ENCODE measurements around the gene KIF1B. TPM values are rescaled to one million over a fixed set of nuclear protein-coding genes. Genes with fewer than 3 reads are reported as not detected.
A peak's percentile ranks its signal among the peaks of the same experiment; 100 is the strongest.

KIF1B gene
- total RNA-seq, 6 donors from 2014 or later, result 29.4 to 67.1 (median 42.0) TPM

DNA sequence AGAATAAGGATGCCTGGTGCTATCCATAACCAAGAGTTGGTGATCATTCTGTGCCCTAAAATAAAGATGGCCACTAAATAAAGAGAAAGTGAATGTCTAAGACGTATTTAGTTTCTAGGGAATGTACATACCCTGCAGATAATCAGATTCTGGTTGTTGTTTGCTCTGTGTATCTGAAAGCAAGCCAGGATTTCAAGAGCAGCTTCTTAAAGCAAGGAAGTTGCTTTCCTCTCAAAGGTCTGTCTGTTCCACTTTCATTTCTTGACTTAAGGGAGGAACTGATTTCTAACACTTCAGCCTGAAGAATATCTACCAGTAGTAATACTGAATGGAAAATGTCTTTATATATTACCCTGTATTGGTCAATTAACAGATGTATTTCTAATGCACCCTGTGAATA lies 88.8 kb downstream of the KIF1B start:
- ATAC-seq (ENCODE audit: low FRiP score in 2 of 2), result no peak

DNA sequence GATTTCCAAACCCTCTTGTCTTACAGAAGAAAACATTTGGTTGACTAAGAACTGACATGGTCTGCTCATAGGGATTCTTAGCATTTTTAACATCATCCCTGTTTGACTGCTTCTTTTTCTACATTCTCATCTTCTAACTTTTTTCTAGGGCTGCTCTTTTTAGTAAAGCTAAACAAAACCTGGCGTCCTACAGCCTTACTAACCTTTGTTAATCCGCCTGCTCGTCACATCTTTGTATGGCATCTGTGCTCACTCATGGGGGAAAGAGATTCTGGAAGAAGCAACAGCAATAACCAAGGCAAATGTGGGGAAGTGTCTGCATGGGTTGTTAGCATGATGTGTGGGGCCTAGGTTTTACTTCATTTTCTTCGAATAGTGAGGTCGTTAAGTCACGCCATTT lies 92.0 kb downstream of the KIF1B start:
- Histone ChIP-seq H3K4me1 (peaks cover 0 to 12% (median 5%) of the 10 kb centered on the region in 4 donors), H3K27ac (no peak overlapping the region), H3K27me3 (no peaks in the 10 kb centered on the region), H3K9me3 (no peaks in the 10 kb centered on the region), H3K4me3 (no peak overlapping the region), H3K36me3 (peaks cover 0 to 48% (median 23%) of the 10 kb centered on the region in 4 donors)
- WGBS, 2 donors, result 97 to 98% methylated on average over 6 of the region's 6 CpGs
- DNase-seq, result no peak
- ATAC-seq (ENCODE audit: low FRiP score in 2 of 2), result no peak
- TF ChIP-seq POLR2AphosphoS5 (IDR thresholded peaks at IDR 0.05) (no peak), EP300 (IDR thresholded peaks at IDR 0.05) (no peak), POLR2A (IDR thresholded peaks at IDR 0.05) (no peak)
- TF ChIP-seq, protein P1, sequence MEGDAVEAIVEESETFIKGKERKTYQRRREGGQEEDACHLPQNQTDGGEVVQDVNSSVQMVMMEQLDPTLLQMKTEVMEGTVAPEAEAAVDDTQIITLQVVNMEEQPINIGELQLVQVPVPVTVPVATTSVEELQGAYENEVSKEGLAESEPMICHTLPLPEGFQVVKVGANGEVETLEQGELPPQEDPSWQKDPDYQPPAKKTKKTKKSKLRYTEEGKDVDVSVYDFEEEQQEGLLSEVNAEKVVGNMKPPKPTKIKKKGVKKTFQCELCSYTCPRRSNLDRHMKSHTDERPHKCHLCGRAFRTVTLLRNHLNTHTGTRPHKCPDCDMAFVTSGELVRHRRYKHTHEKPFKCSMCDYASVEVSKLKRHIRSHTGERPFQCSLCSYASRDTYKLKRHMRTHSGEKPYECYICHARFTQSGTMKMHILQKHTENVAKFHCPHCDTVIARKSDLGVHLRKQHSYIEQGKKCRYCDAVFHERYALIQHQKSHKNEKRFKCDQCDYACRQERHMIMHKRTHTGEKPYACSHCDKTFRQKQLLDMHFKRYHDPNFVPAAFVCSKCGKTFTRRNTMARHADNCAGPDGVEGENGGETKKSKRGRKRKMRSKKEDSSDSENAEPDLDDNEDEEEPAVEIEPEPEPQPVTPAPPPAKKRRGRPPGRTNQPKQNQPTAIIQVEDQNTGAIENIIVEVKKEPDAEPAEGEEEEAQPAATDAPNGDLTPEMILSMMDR (IDR thresholded peaks at IDR 0.05), result no peak

More for the DNA sequence above, 88.8 kb downstream of the KIF1B start:
- Histone ChIP-seq H3K27ac (peak overlapping the region in 3 of 4 donors; percentile 10 to 68 (median 14)), H3K9me3 (no peaks in the 10 kb centered on the region), H3K4me3 (no peak overlapping the region), H3K36me3 (peaks cover 8 to 58% (median 31%) of the 10 kb centered on the region in 4 donors), H3K4me1 (peaks cover 0 to 12% (median 5%) of the 10 kb centered on the region in 4 donors), H3K27me3 (no peaks in the 10 kb centered on the region)
- TF ChIP-seq POLR2AphosphoS5 (IDR thresholded peaks at IDR 0.05), result no peak
- no peak for TF ChIP-seq EP300 (IDR thresholded peaks at IDR 0.05)
- TF ChIP-seq POLR2A (IDR thresholded peaks at IDR 0.05), result no peak
- TF ChIP-seq, protein P1 (IDR thresholded peaks at IDR 0.05), result no peak
- no peak for DNase-seq
- WGBS, 2 donors, result 31 to 34% methylated on average over 1 of the region's 1 CpG

DNA sequence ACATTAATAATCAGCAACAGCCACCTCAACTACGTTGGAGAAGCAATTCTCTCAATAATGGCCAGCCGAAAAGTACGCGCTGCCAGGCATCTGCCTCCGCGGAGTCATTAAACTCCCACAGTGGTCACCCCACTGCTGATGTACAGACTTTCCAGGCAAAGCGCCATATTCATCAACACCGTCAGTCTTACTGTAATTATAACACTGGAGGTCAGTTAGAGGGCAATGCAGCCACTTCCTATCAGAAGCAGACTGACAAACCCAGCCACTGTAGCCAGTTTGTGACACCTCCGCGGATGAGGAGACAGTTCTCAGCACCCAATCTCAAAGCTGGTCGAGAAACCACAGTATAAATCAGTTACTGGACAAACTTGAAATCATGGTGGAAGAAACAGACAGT lies 93.9 kb downstream of the KIF1B start:
- 89 to 95% methylated on average over 11 of the region's 11 CpGs for WGBS, 2 donors
- H3K27me3 ChIP-seq, result no peaks in the 10 kb centered on the region
- peaks cover 0 to 40% (median 20%) of the 10 kb centered on the region in 4 donors for H3K36me3 ChIP-seq
- DNase-seq, result no peak
- H3K4me3 ChIP-seq, result no peak overlapping the region
- H3K4me1 ChIP-seq, result peaks cover 0 to 18% (median 4%) of the 10 kb centered on the region in 4 donors
- H3K9me3 ChIP-seq, result no peaks in the 10 kb centered on the region
- no peak for ATAC-seq (ENCODE audit: low FRiP score in 2 of 2)
- H3K27ac ChIP-seq, result no peak overlapping the region
- TF ChIP-seq, protein P1 (IDR thresholded peaks at IDR 0.05), result no peak

DNA sequence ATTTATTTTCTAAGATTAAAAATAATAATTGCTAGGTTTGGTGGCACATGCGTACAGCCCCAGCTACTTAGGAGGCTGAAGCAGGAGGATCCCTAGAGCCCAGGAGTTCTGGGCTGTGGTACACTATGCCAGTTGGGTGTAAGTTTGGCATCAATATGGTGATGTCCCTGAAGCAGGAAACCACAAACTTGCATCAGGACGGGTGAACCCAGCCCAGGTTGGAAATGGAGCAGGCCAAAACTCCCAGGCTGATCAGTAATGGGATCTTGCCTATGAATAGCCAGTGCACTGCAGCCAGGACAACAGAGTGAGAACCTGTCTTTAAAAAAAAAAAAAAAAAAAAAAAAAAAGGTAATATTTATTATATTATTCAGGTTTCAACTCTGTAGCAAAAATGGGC lies 96.1 kb downstream of the KIF1B start:
- H3K27ac ChIP-seq, result no peak overlapping the region

More for the DNA sequence above, 96.1 kb downstream of the KIF1B start:
- Histone ChIP-seq H3K36me3 (peaks cover 0 to 48% (median 20%) of the 10 kb centered on the region in 4 donors), H3K4me3 (no peak overlapping the region), H3K27me3 (no peaks in the 10 kb centered on the region), H3K4me1 (peaks cover 0 to 13% (median 4%) of the 10 kb centered on the region in 4 donors), H3K9me3 (no peaks in the 10 kb centered on the region)
- no peak for TF ChIP-seq EP300 (IDR thresholded peaks at IDR 0.05)
- no peak for TF ChIP-seq POLR2AphosphoS5 (IDR thresholded peaks at IDR 0.05)
- TF ChIP-seq POLR2A (IDR thresholded peaks at IDR 0.05), result no peak
- TF ChIP-seq, protein P1 (IDR thresholded peaks at IDR 0.05), result no peak
- WGBS, 2 donors, result 73 to 95% methylated on average over 1 to 2 of the region's 2 CpGs
- ATAC-seq (ENCODE audit: low FRiP score in 2 of 2) (no peak), DNase-seq (no peak)

Data from upper lobe of left lung (tissue), 6 donors.